ENCODE data around the gene NFATC2. TPM values are rescaled to one million over a fixed set of nuclear protein-coding genes. Genes with fewer than 3 reads are reported as not detected.
"Not testable (repeated sequence)": the region's sequence is repeated elsewhere in the genome, so short reads cannot be mapped to it uniquely, and the experiment has no call there.

Gene NFATC2
- total RNA-seq, 1 donor from 2014 or later = 1.9 TPM

GRCh38 chr20:51347831-51348230 is 194.7 kb downstream of the NFATC2 start:
- TF ChIP-seq, protein P1, sequence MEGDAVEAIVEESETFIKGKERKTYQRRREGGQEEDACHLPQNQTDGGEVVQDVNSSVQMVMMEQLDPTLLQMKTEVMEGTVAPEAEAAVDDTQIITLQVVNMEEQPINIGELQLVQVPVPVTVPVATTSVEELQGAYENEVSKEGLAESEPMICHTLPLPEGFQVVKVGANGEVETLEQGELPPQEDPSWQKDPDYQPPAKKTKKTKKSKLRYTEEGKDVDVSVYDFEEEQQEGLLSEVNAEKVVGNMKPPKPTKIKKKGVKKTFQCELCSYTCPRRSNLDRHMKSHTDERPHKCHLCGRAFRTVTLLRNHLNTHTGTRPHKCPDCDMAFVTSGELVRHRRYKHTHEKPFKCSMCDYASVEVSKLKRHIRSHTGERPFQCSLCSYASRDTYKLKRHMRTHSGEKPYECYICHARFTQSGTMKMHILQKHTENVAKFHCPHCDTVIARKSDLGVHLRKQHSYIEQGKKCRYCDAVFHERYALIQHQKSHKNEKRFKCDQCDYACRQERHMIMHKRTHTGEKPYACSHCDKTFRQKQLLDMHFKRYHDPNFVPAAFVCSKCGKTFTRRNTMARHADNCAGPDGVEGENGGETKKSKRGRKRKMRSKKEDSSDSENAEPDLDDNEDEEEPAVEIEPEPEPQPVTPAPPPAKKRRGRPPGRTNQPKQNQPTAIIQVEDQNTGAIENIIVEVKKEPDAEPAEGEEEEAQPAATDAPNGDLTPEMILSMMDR (conservative IDR thresholded peaks at IDR 0.05; ENCODE audit: low read depth, low read length) = no peak
- no peak for DNase-seq (ENCODE audit: low read depth)
- no peak overlapping the region for H3K4me3 ChIP-seq (ENCODE audit: low read depth, low read length)

DNA sequence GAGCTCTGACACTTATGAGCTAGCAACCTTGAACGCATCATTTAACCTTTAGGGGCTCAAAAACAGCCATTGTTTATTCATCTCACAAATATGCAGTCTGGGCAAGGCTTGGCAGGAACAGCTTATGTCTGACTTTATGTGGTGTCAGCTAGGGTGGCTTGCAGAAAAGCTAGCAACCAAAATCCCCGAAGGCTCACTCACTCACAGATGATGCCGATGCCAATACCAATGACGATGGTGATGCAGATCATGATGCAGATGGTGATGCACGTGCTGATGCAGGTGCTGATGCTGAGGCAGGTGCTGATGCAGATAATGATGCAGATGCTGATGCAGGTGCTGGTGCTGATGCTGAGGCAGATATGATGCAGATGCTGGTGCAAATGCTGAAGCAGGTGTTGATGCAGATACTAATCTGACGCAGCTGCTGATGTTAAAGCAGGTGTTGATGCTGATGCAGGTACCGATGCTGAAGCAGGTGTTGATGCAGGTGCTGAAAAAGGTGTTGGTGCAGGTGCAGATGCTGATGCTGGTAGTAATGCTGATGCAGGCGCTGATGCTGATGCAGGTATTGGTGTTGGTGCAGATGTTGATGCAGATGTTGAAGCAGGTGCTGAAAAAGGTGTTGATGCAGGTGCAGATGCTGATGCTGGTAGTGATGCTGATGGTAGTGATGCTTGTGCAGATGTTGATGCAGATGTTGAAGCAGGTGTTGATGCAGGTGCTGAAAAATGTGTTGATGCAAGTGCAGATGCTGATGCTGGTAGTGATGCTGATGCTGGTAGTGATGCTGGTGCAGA is 195.6 kb downstream of the NFATC2 start:
- H3K4me3 ChIP-seq (ENCODE audit: low read depth, low read length) = no peak overlapping the region
- TF ChIP-seq, protein P1 (conservative IDR thresholded peaks at IDR 0.05; ENCODE audit: low read depth, low read length) = no peak
- DNase-seq (ENCODE audit: low read depth) = no peak

DNA sequence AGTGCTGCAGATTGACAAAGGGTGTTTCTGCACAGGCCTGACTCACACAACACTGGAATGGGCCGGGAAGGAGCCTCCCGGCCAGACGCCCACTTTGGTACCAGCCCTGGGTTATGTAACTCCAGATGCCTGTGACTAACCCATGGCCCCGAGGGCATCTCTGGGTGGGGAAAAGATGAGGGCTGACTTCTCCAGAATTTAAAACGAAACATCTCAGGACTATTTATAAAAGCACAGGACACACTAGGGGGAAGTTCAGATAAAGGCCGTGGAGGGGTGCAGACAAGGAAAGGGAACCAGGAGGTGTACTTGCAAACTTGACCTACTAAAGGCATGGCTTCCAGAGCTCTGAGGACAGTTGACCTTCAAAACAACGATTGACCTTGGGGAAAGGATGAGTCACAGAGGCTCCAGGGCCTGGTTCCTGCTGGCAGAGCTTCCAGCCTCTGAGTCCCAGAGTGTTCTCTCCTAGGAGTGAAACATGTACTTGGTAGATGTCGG is 196.9 kb downstream of the NFATC2 start:
- no peak overlapping the region for H3K4me3 ChIP-seq (ENCODE audit: low read depth, low read length)
- DNase-seq (ENCODE audit: low read depth) = no peak
- TF ChIP-seq, protein P1 (conservative IDR thresholded peaks at IDR 0.05; ENCODE audit: low read depth, low read length) = no peak

GRCh38 chr20:51343802-51344201 is 198.7 kb downstream of the NFATC2 start:
- H3K4me3 ChIP-seq (ENCODE audit: low read depth, low read length); DNase-seq (ENCODE audit: low read depth): not testable (repeated sequence)

- TF ChIP-seq, protein P1 (conservative IDR thresholded peaks at IDR 0.05; ENCODE audit: low read depth, low read length) = no peak
- H3K4me3 ChIP-seq (ENCODE audit: low read depth, low read length) = no peak overlapping the region
Measured at GRCh38 chr20:51342510-51343236, 199.8 kb downstream of the NFATC2 start.

DNA sequence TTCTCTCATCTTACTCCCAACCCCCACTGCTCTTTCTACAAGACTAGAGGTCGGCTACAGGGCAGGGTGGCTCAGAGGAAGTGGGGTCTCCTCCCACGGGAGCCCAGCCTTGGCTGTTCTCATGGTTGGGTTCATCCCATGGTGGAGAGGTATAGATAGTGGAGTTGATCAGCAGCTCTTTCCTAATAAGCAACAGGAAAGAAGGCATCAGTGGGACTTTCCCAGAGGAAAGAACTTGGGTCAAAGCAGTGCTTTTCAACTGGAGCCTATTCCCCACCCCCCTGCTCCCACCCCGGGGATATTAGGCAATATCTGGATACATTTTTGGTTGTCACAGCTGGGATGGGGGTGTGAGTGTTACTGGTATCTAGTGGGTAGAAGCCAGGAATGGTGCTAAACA is 200.9 kb downstream of the NFATC2 start:
- TF ChIP-seq, protein P1 (conservative IDR thresholded peaks at IDR 0.05; ENCODE audit: low read depth, low read length) = no peak
- no peak for DNase-seq (ENCODE audit: low read depth)
- no peak overlapping the region for H3K4me3 ChIP-seq (ENCODE audit: low read depth, low read length)

More at GRCh38 chr20:51342510-51343236, 199.8 kb downstream of the NFATC2 start:
- DNase-seq (ENCODE audit: low read depth) = no peak

DNA sequence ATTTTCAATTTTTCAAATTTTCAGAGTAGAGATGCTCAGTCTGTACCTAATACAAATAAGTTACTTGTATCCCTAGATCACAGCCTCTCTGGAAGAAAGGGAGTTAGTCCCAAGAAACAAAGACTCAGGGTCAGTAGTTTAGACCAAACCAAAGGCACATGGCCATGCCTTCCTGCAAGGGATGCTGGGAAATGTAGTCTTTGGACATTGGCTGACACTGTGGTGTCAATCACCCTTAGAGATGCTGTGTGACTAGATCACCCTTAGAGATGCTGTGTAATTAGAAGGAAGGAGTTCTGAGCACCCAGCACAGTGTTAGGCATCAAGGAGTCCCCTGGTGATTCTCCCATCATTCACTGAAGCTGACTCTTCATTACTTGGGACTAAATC is 202.1 kb downstream of the NFATC2 start:
- no peak overlapping the region for H3K4me3 ChIP-seq (ENCODE audit: low read depth, low read length)
- DNase-seq (ENCODE audit: low read depth) = no peak
- TF ChIP-seq, protein P1 (conservative IDR thresholded peaks at IDR 0.05; ENCODE audit: low read depth, low read length) = no peak

Measured in epithelial cell of proximal tubule (primary cell).